Mesothelial cell of epicardium (in vitro differentiated cells): ENCODE measurements around the gene SLIT3. TPM values are rescaled to one million over a fixed set of nuclear protein-coding genes. Genes with fewer than 3 reads are reported as not detected.

Experiments
- DNase-seq, 2 experiments: peaks; one replicate each; pipeline ENCODE4 v3.0.0; 2021; ENCODE audit warnings: low spot score in 2 of 2; ENCODE audit not compliant: unreplicated experiment in 2 of 2
- H3K27ac Mint-ChIP-seq: 2 replicates; pipeline ENCODE4 v1.8.0; 2021; ENCODE audit warnings: mixed read lengths
- H3K27me3 Mint-ChIP-seq: 2 replicates; pipeline ENCODE4 v1.8.0; 2021; ENCODE audit warnings: low read depth, mixed read lengths
- H3K36me3 Mint-ChIP-seq: 2 replicates; pipeline ENCODE4 v1.8.0; 2021; ENCODE audit warnings: mixed read lengths
- H3K4me1 Mint-ChIP-seq: 2 replicates; pipeline ENCODE4 v1.8.0; 2021; ENCODE audit warnings: mixed read lengths
- H3K4me3 Mint-ChIP-seq: 2 replicates; pipeline ENCODE4 v1.8.0; 2021; ENCODE audit warnings: mild to moderate bottlenecking, moderate library complexity, mixed read lengths
- H3K9me3 Mint-ChIP-seq: 2 replicates; pipeline ENCODE4 v1.8.0; 2021; ENCODE audit warnings: mixed read lengths
- CTCF ChIP-seq: fragments of 200-600 bp; sonication (generic); IDR thresholded peaks from one replicate; pipeline ENCODE4 v1.5.0; 2021; ENCODE audit warnings: antibody characterized with exemption; ENCODE audit not compliant: unreplicated experiment
- total RNA-seq: library from RNA; stranded (reverse); gene quantifications from 3 replicates; pipeline ENCODE4 v1.2.1, GENCODE V29; 2021

SLIT3 gene
- total RNA-seq, 1 donor from 2014 or later, result 65.1 TPM

- no peaks in the 10 kb centered on the region for H3K9me3 Mint-ChIP-seq
- no peak for DNase-seq
- H3K27me3 Mint-ChIP-seq, result peaks cover 9% of the 10 kb centered on the region
- H3K36me3 Mint-ChIP-seq, result peaks cover 8% of the 10 kb centered on the region
- H3K27ac Mint-ChIP-seq, result peak overlapping the region; percentile 72
- no peak for TF ChIP-seq CTCF
- peaks cover 40% of the 10 kb centered on the region for H3K4me1 Mint-ChIP-seq
- no peak overlapping the region for H3K4me3 Mint-ChIP-seq
These were observed 51.9 kb downstream of the SLIT3 start for GRCh38 chr5:169248996-169249395.

GRCh38 chr5:169248550-169248949 is 52.4 kb downstream of the SLIT3 start:
- Mint-ChIP-seq H3K36me3 (peaks cover 8% of the 10 kb centered on the region), H3K27me3 (peaks cover 9% of the 10 kb centered on the region), H3K27ac (peak overlapping the region; percentile 72), H3K9me3 (no peaks in the 10 kb centered on the region), H3K4me1 (peaks cover 40% of the 10 kb centered on the region), H3K4me3 (no peak overlapping the region)
- TF ChIP-seq CTCF, result no peak
- DNase-seq, result no peak

GRCh38 chr5:169244812-169245211 is 56.1 kb downstream of the SLIT3 start:
- Mint-ChIP-seq H3K4me1 (peaks cover 19% of the 10 kb centered on the region), H3K4me3 (no peak overlapping the region), H3K9me3 (peaks cover 9% of the 10 kb centered on the region), H3K27ac (no peak overlapping the region), H3K36me3 (peaks cover 15% of the 10 kb centered on the region), H3K27me3 (peaks cover 5% of the 10 kb centered on the region)
- no peak for DNase-seq
- TF ChIP-seq CTCF, result no peak

- Mint-ChIP-seq H3K36me3 (peaks cover 16% of the 10 kb centered on the region), H3K4me1 (peaks cover 9% of the 10 kb centered on the region), H3K27ac (no peak overlapping the region), H3K4me3 (no peak overlapping the region), H3K27me3 (peaks cover 5% of the 10 kb centered on the region), H3K9me3 (peaks cover 17% of the 10 kb centered on the region)
- no peak for DNase-seq
- TF ChIP-seq CTCF, result no peak
These were observed 57.1 kb downstream of the SLIT3 start for GRCh38 chr5:169243651-169244422.

GRCh38 chr5:169242849-169243186 is 58.1 kb downstream of the SLIT3 start:
- peaks cover 26% of the 10 kb centered on the region for H3K9me3 Mint-ChIP-seq
- H3K27ac Mint-ChIP-seq, result no peak overlapping the region
- no peak for DNase-seq
- H3K27me3 Mint-ChIP-seq, result peaks cover 5% of the 10 kb centered on the region
- H3K36me3 Mint-ChIP-seq, result peaks cover 19% of the 10 kb centered on the region
- no peak overlapping the region for H3K4me3 Mint-ChIP-seq
- H3K4me1 Mint-ChIP-seq, result no peaks in the 10 kb centered on the region
- TF ChIP-seq CTCF, result no peak
